ENCODE measurements around the gene SCART1.

The SCART1 gene

GRCh38 chr10:133456041-133456951 lies 2.6 kb downstream of the SCART1 start:
- Mint-ChIP-seq H3K27me3 (no peaks in the 10 kb centered on the region), H3K9me3 (no peaks in the 10 kb centered on the region), H3K4me1 (peaks cover 2% of the 10 kb centered on the region), H3K36me3 (peaks cover 2% of the 10 kb centered on the region), H3K4me3 (no peak overlapping the region), H3K27ac (no peak overlapping the region)
- no peak for ATAC-seq (ENCODE audit: low read depth)
- no peak for DNase-seq (ENCODE audit: low spot score in 2 of 2)

- ATAC-seq (ENCODE audit: low read depth), result no peak
- no peak overlapping the region for H3K4me3 Mint-ChIP-seq
- H3K4me1 Mint-ChIP-seq, result peaks cover 2% of the 10 kb centered on the region
- no peak for DNase-seq (ENCODE audit: low spot score in 2 of 2)
- H3K9me3 Mint-ChIP-seq, result no peaks in the 10 kb centered on the region
- no peaks in the 10 kb centered on the region for H3K27me3 Mint-ChIP-seq
- peaks cover 5% of the 10 kb centered on the region for H3K36me3 Mint-ChIP-seq
- no peak overlapping the region for H3K27ac Mint-ChIP-seq
These were observed 3.5 kb downstream of the SCART1 start for GRCh38 chr10:133457100-133457841.

GRCh38 chr10:133458021-133458709 lies 4.4 kb downstream of the SCART1 start:
- peaks cover 5% of the 10 kb centered on the region for H3K36me3 Mint-ChIP-seq
- no peak overlapping the region for H3K27ac Mint-ChIP-seq
- DNase-seq (ENCODE audit: low spot score in 2 of 2) (no peak), ATAC-seq (ENCODE audit: low read depth) (no peak)
- H3K4me1 Mint-ChIP-seq, result peaks cover 2% of the 10 kb centered on the region
- no peak overlapping the region for H3K4me3 Mint-ChIP-seq
- no peaks in the 10 kb centered on the region for H3K9me3 Mint-ChIP-seq
- no peaks in the 10 kb centered on the region for H3K27me3 Mint-ChIP-seq

GRCh38 chr10:133458710-133459453 lies 5.1 kb downstream of the SCART1 start:
- H3K4me1 Mint-ChIP-seq, result peaks cover 2% of the 10 kb centered on the region
- H3K27me3 Mint-ChIP-seq, result no peaks in the 10 kb centered on the region
- H3K9me3 Mint-ChIP-seq, result no peaks in the 10 kb centered on the region
- no peak overlapping the region for H3K27ac Mint-ChIP-seq
- H3K4me3 Mint-ChIP-seq, result no peak overlapping the region
- no peak for DNase-seq (ENCODE audit: low spot score in 2 of 2)
- ATAC-seq (ENCODE audit: low read depth), result no peak
- peaks cover 6% of the 10 kb centered on the region for H3K36me3 Mint-ChIP-seq

GRCh38 chr10:133459454-133460207 lies 5.9 kb downstream of the SCART1 start:
- H3K4me3 Mint-ChIP-seq, result no peak overlapping the region
- peaks cover 8% of the 10 kb centered on the region for H3K36me3 Mint-ChIP-seq
- no peaks in the 10 kb centered on the region for H3K9me3 Mint-ChIP-seq
- no peaks in the 10 kb centered on the region for H3K4me1 Mint-ChIP-seq
- H3K27ac Mint-ChIP-seq, result no peak overlapping the region
- DNase-seq (ENCODE audit: low spot score in 2 of 2) (no peak), ATAC-seq (ENCODE audit: low read depth) (no peak)
- no peaks in the 10 kb centered on the region for H3K27me3 Mint-ChIP-seq

GRCh38 chr10:133460208-133460769 lies 6.5 kb downstream of the SCART1 start:
- DNase-seq (ENCODE audit: low spot score in 2 of 2) (no peak), ATAC-seq (ENCODE audit: low read depth) (no peak)
- no peaks in the 10 kb centered on the region for H3K4me1 Mint-ChIP-seq
- no peak overlapping the region for H3K4me3 Mint-ChIP-seq
- no peaks in the 10 kb centered on the region for H3K9me3 Mint-ChIP-seq
- no peak overlapping the region for H3K27ac Mint-ChIP-seq
- H3K27me3 Mint-ChIP-seq, result no peaks in the 10 kb centered on the region
- peaks cover 8% of the 10 kb centered on the region for H3K36me3 Mint-ChIP-seq

- no peak for DNase-seq (ENCODE audit: low spot score in 2 of 2)
- Mint-ChIP-seq H3K4me3 (no peak overlapping the region), H3K4me1 (no peaks in the 10 kb centered on the region), H3K36me3 (peaks cover 8% of the 10 kb centered on the region), H3K9me3 (no peaks in the 10 kb centered on the region), H3K27ac (no peak overlapping the region), H3K27me3 (no peaks in the 10 kb centered on the region)
- no peak for ATAC-seq (ENCODE audit: low read depth)
These were observed 7.3 kb downstream of the SCART1 start for GRCh38 chr10:133461027-133461426.

GRCh38 chr10:133461841-133462240 lies 8.1 kb downstream of the SCART1 start:
- no peaks in the 10 kb centered on the region for H3K9me3 Mint-ChIP-seq
- ATAC-seq (ENCODE audit: low read depth), result no peak
- H3K36me3 Mint-ChIP-seq, result peaks cover 9% of the 10 kb centered on the region
- H3K27me3 Mint-ChIP-seq, result no peaks in the 10 kb centered on the region
- no peaks in the 10 kb centered on the region for H3K4me1 Mint-ChIP-seq
- no peak overlapping the region for H3K27ac Mint-ChIP-seq
- H3K4me3 Mint-ChIP-seq, result no peak overlapping the region
- no peak for DNase-seq (ENCODE audit: low spot score in 2 of 2)

- H3K27me3 Mint-ChIP-seq, result no peaks in the 10 kb centered on the region
- peaks cover 17% of the 10 kb centered on the region for H3K36me3 Mint-ChIP-seq
- no peak overlapping the region for H3K4me3 Mint-ChIP-seq
- no peaks in the 10 kb centered on the region for H3K9me3 Mint-ChIP-seq
- H3K27ac Mint-ChIP-seq, result no peak overlapping the region
- ATAC-seq (ENCODE audit: low read depth) (no peak), DNase-seq (ENCODE audit: low spot score in 2 of 2) (no peak)
- H3K4me1 Mint-ChIP-seq, result no peaks in the 10 kb centered on the region
These were observed 9.0 kb downstream of the SCART1 start for GRCh38 chr10:133462512-133463305.

- ATAC-seq (ENCODE audit: low read depth) (no peak), DNase-seq (ENCODE audit: low spot score in 2 of 2) (no peak)
- Mint-ChIP-seq H3K4me3 (no peak overlapping the region), H3K9me3 (no peaks in the 10 kb centered on the region), H3K4me1 (no peaks in the 10 kb centered on the region), H3K27ac (no peak overlapping the region), H3K27me3 (no peaks in the 10 kb centered on the region), H3K36me3 (peaks cover 27% of the 10 kb centered on the region)
These were observed 10.9 kb downstream of the SCART1 start for GRCh38 chr10:133464582-133465031.

GRCh38 chr10:133465191-133465949 lies 11.6 kb downstream of the SCART1 start:
- Mint-ChIP-seq H3K36me3 (peaks cover 32% of the 10 kb centered on the region), H3K4me3 (no peak overlapping the region), H3K9me3 (peaks cover 2% of the 10 kb centered on the region), H3K27ac (no peak overlapping the region), H3K4me1 (no peaks in the 10 kb centered on the region), H3K27me3 (no peaks in the 10 kb centered on the region)
- no peak for ATAC-seq (ENCODE audit: low read depth)
- DNase-seq (ENCODE audit: low spot score in 2 of 2), result no peak

Data from memory B cell (primary cell).